SHP77 treated with DMSO at 0.1 percent for 48 hours (cell line): ENCODE results near the gene DIAPH3.

Experiments used
- DNase-seq: peaks from one replicate; lab custom pipeline; 2025; lab: John Stamatoyannopoulos, UW

The DIAPH3 gene

DNA sequence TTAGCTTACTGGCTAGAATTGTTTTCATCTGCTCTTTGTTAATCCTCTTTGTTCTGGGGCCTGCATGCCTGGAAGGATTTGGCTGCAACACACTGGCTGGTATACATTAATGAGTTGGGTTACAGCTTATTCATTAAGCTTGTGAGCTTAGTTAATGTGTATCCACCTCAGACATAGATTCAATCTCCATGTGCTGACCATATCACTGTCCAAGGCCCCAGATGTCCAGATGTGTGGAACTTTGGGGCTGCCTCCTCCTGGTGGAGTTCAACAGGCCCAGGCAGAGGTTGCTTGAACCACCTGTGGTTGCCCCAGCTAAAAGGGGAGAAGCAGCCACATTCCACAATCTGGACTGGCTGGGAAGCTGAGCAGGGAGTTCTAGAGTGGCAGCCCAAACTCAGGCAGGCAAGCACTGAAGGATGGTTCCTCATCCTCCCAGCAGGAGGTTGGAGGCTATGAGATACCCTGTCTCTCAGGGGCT lies 5.4 kb downstream of the DIAPH3 start:
- DNase-seq: no peak

DNA sequence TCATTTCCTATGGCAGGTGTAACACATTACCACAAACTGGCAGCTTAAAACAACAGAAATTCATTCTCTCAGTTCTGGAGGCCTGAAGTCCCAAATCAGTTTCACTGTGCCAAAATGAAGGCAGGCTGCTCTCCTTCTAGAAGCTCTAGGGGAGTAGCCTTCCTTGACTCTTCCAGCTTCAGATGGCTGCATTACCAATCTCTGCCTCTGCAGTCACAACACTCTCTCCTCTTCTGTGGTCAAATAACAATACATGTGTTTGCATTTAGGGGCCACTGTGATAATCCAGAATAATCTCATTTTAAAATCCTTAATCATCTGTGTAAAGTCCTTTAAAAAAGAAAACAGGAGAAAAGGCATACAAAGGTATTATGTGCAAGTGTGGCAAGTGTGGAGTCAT lies 7.8 kb downstream of the DIAPH3 start:
- DNase-seq: no peak

DNA sequence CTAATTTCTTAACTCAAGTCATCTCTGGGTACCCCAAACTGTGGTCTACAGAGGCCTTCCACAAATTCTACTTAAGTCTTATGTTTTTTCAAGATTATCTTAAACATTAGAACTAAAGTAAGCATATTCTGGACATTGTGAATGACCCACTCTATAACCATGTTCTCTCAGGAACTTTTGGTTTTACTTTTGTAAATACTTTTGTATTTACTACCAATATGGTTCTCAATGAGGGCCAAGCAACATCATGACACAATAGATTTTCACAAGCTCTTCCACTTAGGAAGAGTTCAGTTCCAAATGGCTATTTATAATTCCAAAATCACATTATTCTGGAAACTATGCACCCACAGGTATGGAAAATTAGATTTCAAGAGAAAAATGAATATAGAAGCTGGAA lies 10.8 kb downstream of the DIAPH3 start:
- no peak for DNase-seq

DNA sequence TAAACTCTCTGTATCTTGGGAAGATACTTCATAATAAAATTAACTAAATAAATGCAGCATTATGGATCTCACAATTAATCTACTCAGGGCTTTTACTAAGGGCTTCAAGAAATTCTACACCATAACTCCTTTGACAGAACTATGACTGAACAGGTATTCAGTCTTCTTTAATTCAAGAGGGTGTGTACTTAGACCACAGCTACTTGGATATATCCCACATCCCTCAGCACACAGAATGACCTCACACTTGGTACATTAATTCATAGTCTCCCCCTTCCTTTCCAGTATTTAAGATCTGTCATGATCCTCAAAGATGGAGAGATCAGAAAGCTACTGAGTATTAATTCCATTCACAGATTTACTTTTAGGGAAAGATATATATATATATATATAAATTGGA lies 11.6 kb downstream of the DIAPH3 start:
- no peak for DNase-seq

DNA sequence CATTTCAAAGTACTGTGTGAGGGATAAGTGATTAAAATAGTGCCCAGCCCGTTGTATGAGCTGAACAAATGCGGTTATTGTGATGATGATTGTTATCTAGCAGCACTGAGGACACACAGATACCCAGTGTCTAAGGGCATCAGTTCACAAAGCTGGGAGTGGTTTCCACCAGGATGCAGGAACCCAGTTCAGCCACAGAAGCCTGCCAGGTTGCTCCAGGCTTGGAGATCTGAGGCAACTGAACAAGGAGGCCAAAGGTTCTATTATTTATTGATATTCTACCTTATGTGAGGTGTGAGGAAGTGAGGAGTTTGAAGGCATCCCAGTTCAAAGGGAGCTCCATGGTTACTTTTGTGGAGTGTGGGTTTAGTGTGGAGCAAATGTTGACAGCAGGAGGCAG lies 13.2 kb downstream of the DIAPH3 start:
- DNase-seq: no peak

DNA sequence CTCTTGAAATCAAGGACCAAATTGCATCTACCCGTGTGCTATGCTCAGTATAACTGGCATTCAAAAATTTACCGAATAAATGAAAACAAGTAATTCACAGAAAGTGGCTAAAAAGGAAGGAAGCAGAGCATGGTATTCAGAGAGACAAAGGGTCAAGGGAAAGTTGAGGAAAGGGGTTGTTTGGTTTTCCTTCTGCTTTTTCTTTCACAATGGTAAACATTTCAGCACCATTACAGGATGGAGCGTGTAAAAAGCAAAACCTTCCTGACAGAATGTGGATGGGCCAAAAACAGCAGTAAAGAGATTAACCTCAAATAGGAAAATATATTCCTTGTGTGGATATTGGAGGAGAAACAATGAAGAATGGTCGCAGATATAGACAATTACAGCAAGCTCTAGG lies 14.8 kb downstream of the DIAPH3 start:
- DNase-seq: no peak

DNA sequence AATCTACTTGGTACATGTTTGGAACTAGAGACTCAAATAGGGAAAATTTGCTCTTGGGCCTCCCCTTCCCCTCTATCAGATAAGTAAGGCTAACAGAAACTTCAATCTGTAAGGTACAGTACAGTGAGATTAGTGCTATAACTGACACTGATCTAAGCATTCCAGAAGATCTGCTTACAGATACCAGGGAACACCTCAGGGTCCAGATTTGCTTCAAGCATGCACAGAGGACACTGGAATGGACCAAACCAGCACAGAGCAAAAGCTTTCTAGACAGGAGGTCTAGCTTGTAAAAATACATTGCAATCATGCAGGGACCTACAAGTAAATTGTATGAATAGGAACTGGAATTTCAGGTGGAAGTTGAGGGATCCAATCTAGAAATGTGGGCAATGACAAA lies 16.4 kb downstream of the DIAPH3 start:
- no peak for DNase-seq

DNA sequence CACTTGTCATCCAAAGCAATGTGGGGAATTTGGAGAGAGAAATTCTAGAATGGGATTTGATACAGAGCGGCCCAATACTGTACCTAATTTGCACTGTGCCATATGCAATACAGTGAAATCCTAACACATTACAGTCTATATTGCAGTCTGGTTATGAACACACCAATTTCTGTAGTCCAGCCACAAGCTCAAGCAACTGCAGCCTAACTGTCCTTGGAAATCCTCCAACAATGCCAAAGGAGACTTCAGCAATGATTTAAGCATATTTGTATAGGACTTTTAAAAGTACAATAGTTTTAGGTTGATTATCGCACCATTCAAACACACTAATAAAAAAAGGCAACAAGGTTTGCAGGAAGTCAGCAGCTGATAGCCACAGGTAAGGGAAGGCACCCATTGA lies 17.3 kb downstream of the DIAPH3 start:
- no peak for DNase-seq

DNA sequence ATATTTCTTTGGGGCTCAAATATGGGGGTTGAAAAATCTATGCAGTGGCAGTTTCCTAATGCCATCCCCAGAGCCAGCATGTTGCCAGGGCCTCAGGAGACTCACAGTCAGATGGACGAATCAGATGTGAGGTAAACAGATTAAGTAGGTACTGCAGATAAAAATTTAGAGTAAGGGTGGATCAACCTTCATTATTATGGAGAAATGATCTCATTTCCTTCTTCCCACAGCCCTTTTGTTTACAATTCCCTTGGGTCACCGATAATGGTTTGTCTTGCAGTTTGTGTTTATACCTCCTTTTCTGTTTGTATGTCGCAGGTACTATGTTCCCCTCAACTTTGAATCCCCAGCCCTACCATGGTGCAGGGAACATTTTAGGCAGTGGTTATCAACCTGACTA lies 20.0 kb downstream of the DIAPH3 start:
- DNase-seq: no peak

DNA sequence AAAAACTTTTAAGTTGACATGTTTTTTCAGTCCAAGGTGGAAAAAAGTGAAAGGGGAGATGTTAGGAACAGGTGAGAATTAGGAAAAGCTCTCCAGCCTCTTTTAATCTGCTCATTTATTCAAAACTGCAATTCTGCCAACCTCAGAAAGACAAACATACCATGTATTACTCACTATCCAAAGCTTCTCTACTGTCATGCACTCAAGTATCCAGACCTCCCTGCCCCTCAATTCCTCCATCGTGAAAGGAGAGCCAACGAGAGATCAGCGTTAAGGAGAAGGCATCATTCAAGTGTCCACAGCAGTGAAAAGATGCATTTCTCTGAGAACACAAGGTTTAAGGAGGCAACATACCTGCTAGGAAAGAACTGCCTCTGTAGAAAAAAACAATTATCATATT lies 24.5 kb downstream of the DIAPH3 start:
- no peak for DNase-seq

DNA sequence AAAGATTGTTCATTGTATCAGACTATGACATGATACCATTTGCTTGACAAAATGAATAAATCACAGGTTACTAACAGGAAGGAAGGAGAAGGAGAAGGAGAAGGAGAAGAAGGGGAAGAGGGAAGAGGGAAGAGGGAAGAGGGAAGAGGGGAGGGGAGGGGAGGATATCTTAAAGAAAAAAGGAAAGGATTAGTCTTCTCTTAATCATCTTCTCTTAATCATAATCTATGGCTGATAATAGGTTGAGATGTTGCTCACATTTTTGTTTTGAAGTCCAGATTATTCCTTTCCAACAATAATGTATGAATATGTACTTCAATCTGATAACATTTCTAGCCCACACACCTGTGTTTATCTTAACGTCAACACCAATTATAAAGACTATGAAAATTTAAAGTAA lies 25.1 kb downstream of the DIAPH3 start:
- no peak for DNase-seq

DNA sequence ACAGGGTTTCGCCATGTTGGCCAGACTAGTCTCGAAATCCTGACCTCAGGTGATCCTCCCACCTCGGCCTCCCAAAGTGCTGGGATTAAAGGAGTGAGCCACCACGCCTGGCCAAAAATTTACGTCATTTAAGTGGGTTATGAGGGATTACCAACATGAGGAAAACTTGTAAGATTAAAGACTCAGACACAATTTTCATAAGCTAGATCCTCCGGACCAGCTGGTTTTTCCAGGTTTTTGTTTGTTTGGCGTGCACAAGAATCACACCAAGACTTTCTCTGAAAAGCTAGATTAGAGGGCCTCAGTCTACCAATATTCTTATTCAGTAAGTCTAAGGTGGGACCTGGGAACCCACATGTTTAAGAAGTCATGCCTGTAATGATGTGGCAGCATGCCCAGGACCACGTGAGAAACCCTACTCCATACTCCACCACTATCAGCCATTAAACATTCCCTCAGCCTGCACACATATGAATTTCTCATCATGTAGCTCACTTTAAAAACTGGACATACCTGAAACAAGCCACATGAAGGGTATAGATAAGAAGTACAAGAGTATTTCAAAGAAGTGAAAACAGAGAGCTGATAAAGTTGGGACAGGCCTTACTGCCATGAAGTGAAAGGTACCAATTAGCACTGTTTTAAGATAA lies 25.7 kb downstream of the DIAPH3 start:
- DNase-seq: no peak

DNA sequence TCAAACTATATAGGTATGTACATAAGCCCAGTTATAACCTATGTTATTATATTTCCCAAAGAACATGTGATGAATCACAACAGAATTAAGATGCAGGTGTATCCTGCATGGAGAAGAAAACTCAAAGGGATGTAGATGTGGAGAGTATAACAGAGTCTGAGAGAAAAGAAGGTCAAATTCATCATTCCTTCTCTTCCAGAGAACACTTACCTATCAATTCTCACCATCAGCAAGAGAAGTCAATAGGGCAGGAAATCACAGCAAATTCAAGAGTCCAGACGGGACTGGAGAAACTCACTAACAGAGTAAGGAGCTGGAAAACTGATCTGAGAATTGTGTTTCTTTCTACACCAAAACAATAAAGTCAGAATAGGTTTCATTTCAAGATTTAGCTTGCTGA lies 28.4 kb downstream of the DIAPH3 start:
- no peak for DNase-seq

DNA sequence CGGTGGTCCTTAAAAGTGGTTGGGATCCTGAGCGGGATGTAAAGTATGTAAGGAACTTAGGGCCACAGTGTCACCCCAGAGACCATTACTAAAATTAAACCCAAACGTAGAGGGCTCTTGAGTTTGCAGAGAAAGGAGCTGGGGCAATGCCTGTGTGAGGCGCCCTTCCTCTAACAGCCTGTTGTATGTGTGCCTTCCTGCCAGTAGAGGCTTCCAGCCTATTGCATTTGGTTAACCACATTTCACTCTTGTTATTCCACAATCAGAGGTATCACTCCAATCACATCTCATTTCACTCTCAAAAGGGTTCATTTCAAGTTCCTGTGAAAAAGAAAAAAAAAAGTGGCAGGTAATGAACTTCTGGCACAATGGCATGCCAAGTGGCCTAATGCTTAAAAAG lies 29.4 kb downstream of the DIAPH3 start:
- no peak for DNase-seq

DNA sequence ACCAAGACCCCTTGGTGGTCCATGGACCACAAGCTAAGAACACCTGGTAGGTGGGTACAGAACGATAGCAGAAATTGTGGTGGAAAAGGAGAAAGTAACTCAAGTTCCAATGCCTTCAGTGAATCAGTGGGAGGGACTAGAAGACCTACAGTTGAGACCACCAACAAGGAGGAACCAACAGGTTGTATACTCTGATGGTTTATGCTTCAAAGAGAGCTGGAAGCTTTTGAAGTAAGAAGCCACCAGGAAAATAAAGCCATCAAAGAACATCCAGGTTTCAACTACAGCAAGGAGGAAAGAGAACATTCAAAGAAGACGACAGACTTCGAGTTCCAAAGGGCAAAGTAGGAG lies 42.4 kb downstream of the DIAPH3 start:
- no peak for DNase-seq

DNA sequence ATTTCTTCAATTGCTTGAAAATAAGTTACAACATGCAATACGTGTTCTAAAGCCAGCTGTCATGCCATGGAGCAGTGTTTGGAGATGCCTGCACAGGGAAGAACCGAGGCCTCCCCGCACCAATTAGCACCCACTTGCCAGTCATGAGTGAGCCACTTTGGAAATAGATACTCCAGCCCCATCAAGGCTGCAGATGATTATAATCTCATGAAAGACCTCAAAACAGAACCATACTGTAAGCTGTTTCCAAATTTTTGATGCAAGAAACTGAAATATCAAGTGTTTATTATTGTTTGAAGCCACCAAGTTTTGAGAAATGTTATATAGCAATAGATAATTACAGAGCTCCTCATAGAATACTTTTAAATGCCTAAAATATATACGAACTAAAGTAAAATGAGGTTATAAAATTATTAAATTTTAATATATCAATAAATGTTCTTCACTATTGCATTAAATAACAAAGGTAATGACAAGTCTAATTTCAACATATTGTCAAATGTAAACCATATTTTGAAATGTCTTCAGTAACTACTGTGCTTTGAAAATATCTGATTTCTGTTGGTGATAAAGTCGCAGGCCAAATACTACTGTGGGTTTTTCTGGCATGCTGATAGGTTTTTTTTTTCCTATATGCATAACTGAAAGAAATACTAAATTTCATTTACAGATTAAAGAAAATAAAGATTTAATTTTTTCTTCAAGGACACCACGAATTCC lies 43.0 kb downstream of the DIAPH3 start:
- DNase-seq: no peak

DNA sequence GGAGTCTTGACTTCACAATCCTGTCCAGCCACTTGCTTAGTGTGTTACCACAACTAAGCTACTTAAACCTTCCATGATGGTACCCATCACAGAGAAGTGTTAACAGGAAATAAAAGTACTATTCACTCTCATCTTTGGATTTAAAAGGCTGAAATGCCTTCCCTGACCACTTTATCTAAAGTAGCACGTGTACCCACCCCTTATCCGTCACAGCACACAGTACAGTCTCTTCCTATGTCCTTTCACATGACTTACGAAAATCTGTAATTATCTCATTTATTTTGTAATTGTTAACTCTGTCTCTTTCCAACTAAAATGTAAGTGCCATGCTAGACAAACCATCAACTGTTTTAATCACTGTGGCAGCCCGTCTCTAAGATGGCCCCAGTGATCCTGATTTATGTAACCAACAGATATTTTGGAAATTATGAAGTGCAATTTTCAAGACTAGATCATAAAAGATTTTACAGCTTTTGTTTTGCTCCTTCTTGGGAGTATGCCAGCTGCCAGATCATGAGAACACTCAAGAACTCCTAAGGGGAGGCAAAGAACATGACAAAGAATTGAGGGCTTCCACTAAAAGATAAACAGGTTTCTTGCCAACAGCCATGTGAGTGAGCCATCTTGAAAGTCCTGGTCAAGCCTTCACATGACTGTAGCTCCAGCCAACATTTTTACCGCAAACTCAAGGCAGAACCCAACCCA lies 44.9 kb downstream of the DIAPH3 start:
- DNase-seq: no peak

DNA sequence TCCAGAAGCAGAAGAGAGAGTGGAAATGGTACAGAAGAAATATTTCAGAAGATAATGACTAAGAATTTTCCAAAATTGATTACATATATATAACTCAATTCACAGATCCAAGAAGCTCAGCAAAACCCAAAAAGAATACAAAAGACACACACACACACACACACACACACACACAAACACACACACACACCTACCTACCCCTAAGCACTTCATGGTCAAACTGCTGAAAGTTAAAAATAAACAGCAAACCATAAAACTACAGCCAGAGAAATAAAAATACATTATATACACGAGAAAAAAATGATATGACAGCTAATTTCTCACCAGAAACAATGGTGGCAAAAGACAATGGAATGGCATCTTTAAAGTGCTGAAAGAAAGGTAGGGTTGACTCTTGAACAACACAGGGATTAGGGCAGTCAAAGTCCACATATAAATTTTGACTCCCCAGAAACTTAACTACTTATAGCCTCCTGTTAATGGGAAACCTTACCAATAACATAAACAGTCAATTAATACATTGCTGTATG lies 49.2 kb downstream of the DIAPH3 start:
- DNase-seq: no peak

DNA sequence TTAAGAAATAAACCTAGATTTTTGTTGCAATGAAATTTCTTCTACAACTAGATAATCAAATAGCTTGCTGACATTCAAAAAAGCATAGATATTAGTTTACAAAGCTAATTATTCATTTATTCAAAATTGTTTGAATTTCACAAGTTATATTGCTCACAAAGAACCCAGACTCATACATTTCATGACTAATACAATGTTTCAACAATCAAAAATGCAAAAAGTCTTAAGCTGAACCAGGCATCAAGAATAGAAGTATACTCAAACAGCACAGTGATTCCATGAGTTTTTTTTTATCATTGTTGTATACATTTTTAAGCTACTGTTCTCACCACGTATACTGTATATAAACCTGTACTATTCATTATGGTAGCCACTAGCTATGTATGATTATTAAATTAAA lies 51.0 kb downstream of the DIAPH3 start:
- DNase-seq: no peak

DNA sequence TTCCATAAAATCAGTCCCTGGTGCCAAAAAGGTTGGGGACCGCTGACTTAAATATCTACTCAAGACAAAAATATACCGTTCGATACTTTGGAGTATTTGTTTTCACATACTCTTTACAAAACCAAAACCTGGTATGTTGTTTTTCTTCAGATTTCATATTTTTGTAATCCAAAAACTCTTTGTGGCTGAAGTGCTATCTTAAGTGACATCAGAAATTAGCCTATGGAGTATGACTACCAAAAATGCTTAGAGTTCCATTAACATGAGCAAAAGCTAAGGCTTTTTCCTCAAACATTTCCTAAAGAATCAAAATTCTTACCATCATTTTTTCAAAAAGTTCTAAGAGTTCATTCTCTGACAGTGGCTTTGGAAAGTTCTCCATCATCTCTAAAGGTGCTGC lies 52.0 kb downstream of the DIAPH3 start:
- no peak for DNase-seq

DNA sequence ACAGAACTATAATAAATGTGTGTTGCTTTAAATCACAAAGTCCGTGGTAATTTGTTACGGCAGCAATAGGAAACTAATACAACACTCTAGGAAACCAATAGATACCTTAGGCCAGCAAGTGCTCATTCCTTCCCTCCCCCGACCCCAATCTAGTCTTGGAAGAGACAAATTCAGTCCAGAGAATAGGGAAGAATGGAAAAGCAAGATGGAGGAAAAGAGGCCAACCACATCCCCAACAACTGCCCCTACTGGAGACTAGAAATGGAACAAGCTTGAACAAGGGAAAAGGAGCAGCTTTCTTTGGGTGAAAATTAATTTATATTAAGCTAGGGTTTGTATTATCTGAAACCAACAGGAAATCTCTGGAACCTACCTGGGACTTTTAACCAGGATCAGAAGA lies 54.4 kb downstream of the DIAPH3 start:
- no peak for DNase-seq

DNA sequence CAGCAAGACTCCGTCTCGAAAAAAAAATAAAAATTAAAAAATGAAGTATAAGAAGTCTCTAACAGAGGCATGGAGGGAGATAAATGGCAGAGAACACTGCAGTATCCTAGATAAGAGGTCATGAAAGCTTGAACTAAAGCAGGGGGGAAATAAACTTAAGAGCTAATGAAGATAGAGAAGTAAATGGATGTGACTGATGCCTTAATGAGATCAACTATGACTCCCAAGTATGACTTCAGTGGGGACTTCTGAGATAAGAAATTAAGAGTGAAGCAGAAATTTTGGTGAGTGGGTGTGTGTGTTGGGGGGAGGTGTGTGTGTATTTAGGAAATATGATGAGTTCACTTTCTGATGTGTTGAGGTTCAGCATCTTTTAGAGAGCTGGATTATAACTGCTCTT lies 55.1 kb downstream of the DIAPH3 start:
- DNase-seq: no peak
